ENCODE measurements around the gene ATP5ME.

DNA sequence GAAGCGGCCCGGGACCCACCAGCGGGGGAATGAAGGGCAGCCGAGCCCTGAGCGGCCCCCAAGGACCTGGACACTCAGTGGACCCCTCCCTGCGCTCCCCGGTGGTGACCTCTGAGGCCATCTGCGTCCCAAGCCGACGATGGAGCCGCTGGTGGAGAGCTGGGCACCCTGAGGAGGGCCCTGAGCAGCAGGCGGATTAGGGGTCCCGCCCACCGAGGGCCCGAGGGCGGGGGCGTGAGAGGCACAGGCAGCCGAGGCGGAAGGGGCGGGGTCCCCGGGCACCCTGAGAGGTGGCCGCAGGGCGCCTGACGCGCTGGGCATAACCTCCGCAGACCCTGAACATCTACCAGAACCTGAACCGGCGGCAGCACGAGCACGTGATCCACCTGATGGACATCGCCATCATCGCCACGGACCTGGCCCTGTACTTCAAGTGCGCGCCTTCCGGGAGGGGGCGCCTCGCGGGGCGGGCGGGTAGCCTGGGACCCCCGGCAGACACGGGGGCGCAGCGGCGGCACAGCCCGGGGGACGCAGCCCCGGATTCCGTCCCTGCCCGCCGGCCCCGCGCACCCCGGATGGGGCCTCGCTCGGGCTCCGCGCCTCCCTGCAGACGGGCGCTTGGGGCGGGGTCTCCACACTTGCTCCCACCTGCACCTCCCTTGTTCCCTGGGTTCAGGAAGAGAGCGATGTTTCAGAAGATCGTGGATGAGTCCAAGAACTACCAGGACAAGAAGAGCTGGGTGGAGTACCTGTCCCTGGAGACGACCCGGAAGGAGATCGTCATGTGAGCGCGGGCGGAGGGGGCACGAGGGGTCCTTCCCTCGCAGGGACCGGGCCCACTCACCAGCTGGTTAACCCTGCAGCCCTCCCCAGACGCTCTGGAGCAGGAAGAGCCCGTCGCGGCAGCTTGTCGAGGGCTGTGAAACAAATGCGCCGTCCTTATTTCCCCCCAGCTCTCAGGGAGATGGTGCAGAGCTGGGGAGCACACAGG, 10.3 kb downstream of the ATP5ME start:
- TF ChIP-seq EZH2 (IDR thresholded peaks at IDR 0.05) = no peak
- TF ChIP-seq EGR1 (IDR thresholded peaks at IDR 0.05; ENCODE audit: low read depth) = no peak
- TF ChIP-seq, protein P1, sequence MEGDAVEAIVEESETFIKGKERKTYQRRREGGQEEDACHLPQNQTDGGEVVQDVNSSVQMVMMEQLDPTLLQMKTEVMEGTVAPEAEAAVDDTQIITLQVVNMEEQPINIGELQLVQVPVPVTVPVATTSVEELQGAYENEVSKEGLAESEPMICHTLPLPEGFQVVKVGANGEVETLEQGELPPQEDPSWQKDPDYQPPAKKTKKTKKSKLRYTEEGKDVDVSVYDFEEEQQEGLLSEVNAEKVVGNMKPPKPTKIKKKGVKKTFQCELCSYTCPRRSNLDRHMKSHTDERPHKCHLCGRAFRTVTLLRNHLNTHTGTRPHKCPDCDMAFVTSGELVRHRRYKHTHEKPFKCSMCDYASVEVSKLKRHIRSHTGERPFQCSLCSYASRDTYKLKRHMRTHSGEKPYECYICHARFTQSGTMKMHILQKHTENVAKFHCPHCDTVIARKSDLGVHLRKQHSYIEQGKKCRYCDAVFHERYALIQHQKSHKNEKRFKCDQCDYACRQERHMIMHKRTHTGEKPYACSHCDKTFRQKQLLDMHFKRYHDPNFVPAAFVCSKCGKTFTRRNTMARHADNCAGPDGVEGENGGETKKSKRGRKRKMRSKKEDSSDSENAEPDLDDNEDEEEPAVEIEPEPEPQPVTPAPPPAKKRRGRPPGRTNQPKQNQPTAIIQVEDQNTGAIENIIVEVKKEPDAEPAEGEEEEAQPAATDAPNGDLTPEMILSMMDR (IDR thresholded peaks at IDR 0.05 in 2 of 3, conservative IDR thresholded peaks at IDR 0.05 in 1 of 3; ENCODE audit: borderline replicate concordance in 1 of 3, insufficient read depth in 1 of 3, low read depth in 2 of 3, low read length in 2 of 3) = no peak
- TF ChIP-seq JUND (IDR thresholded peaks at IDR 0.05) = no peak
- TF ChIP-seq, protein P2, sequence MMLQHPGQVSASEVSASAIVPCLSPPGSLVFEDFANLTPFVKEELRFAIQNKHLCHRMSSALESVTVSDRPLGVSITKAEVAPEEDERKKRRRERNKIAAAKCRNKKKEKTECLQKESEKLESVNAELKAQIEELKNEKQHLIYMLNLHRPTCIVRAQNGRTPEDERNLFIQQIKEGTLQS (IDR thresholded peaks at IDR 0.05) = no peak
- no peak for TF ChIP-seq ZNF274 (IDR thresholded peaks at IDR 0.05; ENCODE audit: low read depth, low read length)
- no peak for TF ChIP-seq POLR2A (IDR thresholded peaks at IDR 0.05; ENCODE audit: borderline replicate concordance, extremely low read depth, insufficient read depth, insufficient read length)
- no peak for TF ChIP-seq POLR2AphosphoS5 (IDR thresholded peaks at IDR 0.05; ENCODE audit: low read depth, low read length)
- TF ChIP-seq ZFX (IDR thresholded peaks at IDR 0.05) = no peak
- TF ChIP-seq, protein P3, sequence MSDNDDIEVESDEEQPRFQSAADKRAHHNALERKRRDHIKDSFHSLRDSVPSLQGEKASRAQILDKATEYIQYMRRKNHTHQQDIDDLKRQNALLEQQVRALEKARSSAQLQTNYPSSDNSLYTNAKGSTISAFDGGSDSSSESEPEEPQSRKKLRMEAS (IDR thresholded peaks at IDR 0.05) = no peak
